Osteocyte (in vitro differentiated cells): Measurements from ENCODE around the gene C22orf39. TPM values are rescaled to one million over a fixed set of nuclear protein-coding genes. Genes with fewer than 3 reads are reported as not detected.

ENCODE experiments used
- DNase-seq: peaks from one replicate; pipeline ENCODE4 v3.0.0; 2021; ENCODE audit warnings: mixed read lengths; ENCODE audit not compliant: unreplicated experiment; ENCODE audit errors: extremely low spot score
- H3K27ac Mint-ChIP-seq: one replicate; pipeline ENCODE4 v1.8.0; 2021; ENCODE audit warnings: mild to moderate bottlenecking, mixed read lengths; ENCODE audit not compliant: unreplicated experiment
- H3K27me3 Mint-ChIP-seq: one replicate; pipeline ENCODE4 v1.8.0; 2021; ENCODE audit warnings: mixed read lengths; ENCODE audit not compliant: unreplicated experiment
- H3K36me3 Mint-ChIP-seq: one replicate; pipeline ENCODE4 v1.8.0; 2021; ENCODE audit warnings: mixed read lengths; ENCODE audit not compliant: unreplicated experiment
- H3K4me1 Mint-ChIP-seq: one replicate; pipeline ENCODE4 v1.8.0; 2021; ENCODE audit warnings: mixed read lengths; ENCODE audit not compliant: unreplicated experiment
- H3K4me3 Mint-ChIP-seq: one replicate; pipeline ENCODE4 v1.8.0; 2021; ENCODE audit warnings: mild to moderate bottlenecking, moderate library complexity, mixed read lengths; ENCODE audit not compliant: unreplicated experiment
- H3K9me3 Mint-ChIP-seq: one replicate; pipeline ENCODE4 v1.8.0; 2021; ENCODE audit warnings: mixed read lengths; ENCODE audit not compliant: unreplicated experiment
- total RNA-seq: library from RNA; stranded (reverse); gene quantifications from 2 replicates; pipeline ENCODE4 v1.2.1, GENCODE V29; 2021
- TF ChIP-seq, protein P1 (sequence below): fragments of 200-600 bp; sonication (generic); IDR thresholded peaks from 2 replicates; pipeline ENCODE4 v1.5.0; 2021; ENCODE audit warnings: antibody characterized with exemption, mild to moderate bottlenecking, moderate library complexity

Gene C22orf39
- total RNA-seq, 1 donor from 2014 or later, result 30.1 TPM

DNA sequence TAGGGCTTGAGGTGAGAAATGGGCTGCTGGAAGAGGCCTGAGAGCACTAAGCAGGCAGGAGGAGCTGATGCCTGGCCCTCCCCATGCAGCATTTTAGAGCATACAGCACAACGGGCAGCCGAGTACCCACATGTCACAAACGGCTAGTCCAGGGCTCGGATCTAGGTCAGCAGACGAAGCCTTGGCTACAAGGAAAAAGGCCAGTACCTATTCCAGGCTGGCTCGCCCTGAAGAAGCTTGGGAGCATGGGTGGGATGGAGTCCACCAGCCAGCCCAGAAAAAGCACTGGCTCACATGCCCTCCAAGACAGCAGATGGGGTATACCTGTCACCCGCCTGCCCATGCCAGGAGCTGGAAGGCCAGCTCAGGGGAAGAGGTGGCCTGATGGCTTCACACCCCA, 21.9 kb upstream of the C22orf39 start:
- Mint-ChIP-seq H3K4me1 (peaks cover under 1% of the 10 kb centered on the region), H3K9me3 (no peaks in the 10 kb centered on the region), H3K27ac (no peak overlapping the region), H3K27me3 (no peaks in the 10 kb centered on the region), H3K36me3 (peaks cover 44% of the 10 kb centered on the region), H3K4me3 (no peak overlapping the region)
- no peak for DNase-seq
- TF ChIP-seq, protein P1, sequence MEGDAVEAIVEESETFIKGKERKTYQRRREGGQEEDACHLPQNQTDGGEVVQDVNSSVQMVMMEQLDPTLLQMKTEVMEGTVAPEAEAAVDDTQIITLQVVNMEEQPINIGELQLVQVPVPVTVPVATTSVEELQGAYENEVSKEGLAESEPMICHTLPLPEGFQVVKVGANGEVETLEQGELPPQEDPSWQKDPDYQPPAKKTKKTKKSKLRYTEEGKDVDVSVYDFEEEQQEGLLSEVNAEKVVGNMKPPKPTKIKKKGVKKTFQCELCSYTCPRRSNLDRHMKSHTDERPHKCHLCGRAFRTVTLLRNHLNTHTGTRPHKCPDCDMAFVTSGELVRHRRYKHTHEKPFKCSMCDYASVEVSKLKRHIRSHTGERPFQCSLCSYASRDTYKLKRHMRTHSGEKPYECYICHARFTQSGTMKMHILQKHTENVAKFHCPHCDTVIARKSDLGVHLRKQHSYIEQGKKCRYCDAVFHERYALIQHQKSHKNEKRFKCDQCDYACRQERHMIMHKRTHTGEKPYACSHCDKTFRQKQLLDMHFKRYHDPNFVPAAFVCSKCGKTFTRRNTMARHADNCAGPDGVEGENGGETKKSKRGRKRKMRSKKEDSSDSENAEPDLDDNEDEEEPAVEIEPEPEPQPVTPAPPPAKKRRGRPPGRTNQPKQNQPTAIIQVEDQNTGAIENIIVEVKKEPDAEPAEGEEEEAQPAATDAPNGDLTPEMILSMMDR, result no peak

DNA sequence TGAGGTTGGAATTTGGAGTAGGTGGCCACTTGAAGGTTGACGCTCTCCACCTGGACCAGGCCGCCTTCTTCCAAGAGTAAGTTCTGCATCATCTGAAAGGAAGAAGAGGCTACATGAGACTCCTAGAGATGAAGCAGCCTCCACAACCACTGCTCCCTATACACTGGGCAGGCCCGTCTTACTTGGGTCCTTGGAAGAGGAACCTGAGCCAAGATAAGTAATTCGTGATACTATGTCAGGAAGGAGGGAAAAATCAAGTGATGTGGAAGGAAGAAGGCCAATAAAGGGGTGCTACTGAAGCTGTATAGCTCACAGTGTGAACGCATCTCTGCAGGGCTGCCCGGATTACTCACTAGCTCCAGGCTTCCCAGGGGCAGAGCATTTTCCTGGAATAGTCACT, 20.4 kb upstream of the C22orf39 start:
- no peak for DNase-seq
- H3K27ac Mint-ChIP-seq, result no peak overlapping the region
- H3K4me1 Mint-ChIP-seq, result peaks cover 3% of the 10 kb centered on the region
- H3K4me3 Mint-ChIP-seq, result no peak overlapping the region
- TF ChIP-seq, protein P1, result no peak
- H3K36me3 Mint-ChIP-seq, result peaks cover 37% of the 10 kb centered on the region
- H3K27me3 Mint-ChIP-seq, result no peaks in the 10 kb centered on the region
- no peaks in the 10 kb centered on the region for H3K9me3 Mint-ChIP-seq

DNA sequence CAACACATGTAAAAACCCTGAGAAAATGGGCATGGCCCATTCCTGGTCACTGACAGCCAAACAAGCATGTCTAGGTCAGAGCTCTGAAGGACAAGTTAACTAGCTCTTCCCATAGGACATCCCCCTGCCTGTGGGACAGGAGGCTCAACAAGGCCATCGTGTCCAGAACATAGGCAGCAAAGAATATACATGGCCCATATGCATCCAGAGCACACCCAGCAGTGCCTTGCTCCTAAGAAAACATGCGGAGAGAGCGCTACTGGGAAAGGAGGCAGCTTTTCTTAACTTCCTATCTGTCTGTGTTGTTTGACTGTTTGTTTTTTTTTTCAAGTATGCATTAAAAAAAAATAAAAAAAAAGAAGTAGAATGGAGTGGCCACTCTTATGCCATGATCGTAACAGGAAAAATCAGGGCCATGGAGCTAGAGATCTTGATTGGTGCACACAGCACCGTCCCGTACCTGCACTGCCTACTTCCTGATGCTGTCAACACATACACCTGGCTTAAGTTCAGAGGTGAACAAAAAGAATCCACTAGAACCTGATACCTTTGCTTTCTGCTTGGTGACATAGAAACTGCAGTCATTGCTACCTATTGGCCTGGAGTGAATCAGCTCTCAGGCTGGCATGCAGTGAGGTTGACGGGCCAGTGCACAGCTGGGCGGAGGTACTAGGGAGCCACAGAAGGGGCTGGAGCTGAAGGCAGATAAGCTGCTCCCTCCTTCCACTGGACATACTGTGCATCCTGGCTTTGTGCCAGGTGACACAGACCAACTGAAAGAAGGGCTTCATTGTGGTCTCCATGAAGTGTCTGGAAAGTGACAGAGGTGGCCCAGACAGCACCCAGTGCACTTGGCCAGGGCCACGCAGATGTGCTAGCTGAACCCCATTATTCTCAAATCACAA, 19.6 kb upstream of the C22orf39 start:
- no peak for DNase-seq
- H3K27ac Mint-ChIP-seq, result no peak overlapping the region
- H3K4me1 Mint-ChIP-seq, result peaks cover 3% of the 10 kb centered on the region
- no peaks in the 10 kb centered on the region for H3K9me3 Mint-ChIP-seq
- no peaks in the 10 kb centered on the region for H3K27me3 Mint-ChIP-seq
- TF ChIP-seq, protein P1, result no peak
- no peak overlapping the region for H3K4me3 Mint-ChIP-seq
- H3K36me3 Mint-ChIP-seq, result peaks cover 37% of the 10 kb centered on the region

DNA sequence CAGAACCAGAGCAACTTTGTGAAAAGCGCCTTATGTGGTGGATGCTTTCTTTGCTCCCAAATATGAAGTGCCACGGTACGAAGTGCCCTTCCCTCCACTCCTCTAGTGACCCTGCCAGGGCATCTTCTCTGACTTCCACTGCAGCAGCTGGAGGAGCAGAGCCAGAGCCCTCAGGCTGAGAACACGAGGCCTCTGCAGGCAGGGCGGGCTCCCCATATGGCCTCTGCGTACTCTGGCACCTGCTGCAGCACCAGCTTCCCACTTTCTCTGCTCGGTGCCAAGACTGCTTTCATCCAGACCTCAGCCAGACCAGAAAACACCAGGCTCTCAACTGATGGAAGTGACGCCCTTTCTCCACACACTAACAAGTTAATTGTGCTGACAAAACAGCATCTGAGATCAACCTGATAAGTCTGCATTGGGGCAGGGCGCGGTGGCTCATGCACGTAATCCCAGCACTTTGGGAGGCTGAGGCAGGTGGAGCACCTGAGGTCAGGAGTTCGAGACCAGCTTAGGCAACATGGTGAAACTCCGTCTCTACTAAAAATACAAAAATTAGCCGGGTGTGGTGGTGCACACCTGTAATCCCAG, 18.7 kb upstream of the C22orf39 start:
- H3K4me3 Mint-ChIP-seq, result no peak overlapping the region
- H3K27ac Mint-ChIP-seq, result no peak overlapping the region
- TF ChIP-seq, protein P1, result no peak
- H3K9me3 Mint-ChIP-seq, result no peaks in the 10 kb centered on the region
- peaks cover 30% of the 10 kb centered on the region for H3K36me3 Mint-ChIP-seq
- H3K4me1 Mint-ChIP-seq, result peaks cover 3% of the 10 kb centered on the region
- DNase-seq, result no peak
- H3K27me3 Mint-ChIP-seq, result no peaks in the 10 kb centered on the region

DNA sequence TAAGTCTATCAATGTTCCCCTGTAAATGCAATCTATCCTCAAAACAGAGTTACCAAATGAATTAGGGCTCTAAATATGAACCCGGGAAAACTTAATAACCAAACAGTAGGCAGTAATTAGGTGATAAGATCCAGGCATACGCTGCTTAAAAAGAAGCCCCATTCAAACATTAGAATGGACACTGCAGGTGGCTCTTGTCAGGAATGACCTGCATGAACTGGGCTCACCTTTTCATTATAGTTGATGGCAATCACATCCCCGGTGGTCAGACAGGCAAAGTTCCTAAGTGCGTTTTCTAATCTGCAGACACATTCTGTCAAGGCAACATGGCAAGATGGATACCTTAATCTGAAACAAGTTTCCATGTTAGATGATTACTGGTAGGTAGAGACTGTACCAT, 17.5 kb upstream of the C22orf39 start:
- H3K27ac Mint-ChIP-seq, result no peak overlapping the region
- TF ChIP-seq, protein P1, result no peak
- H3K27me3 Mint-ChIP-seq, result no peaks in the 10 kb centered on the region
- DNase-seq, result no peak
- H3K4me1 Mint-ChIP-seq, result peaks cover 3% of the 10 kb centered on the region
- H3K36me3 Mint-ChIP-seq, result peaks cover 24% of the 10 kb centered on the region
- no peaks in the 10 kb centered on the region for H3K9me3 Mint-ChIP-seq
- no peak overlapping the region for H3K4me3 Mint-ChIP-seq
